ENCODE results near the gene DDO.
"Not testable (repeated sequence)": the region's sequence is repeated elsewhere in the genome, so short reads cannot be mapped to it uniquely, and the experiment has no call there.

Gene DDO

GRCh38 chr6:110367825-110368224 is 47.5 kb downstream of the DDO start:
- no peak for DNase-seq (ENCODE audit: low spot score)

- no peak for DNase-seq (ENCODE audit: low spot score)
Observed at GRCh38 chr6:110366975-110367374, 48.4 kb downstream of the DDO start.

DNA sequence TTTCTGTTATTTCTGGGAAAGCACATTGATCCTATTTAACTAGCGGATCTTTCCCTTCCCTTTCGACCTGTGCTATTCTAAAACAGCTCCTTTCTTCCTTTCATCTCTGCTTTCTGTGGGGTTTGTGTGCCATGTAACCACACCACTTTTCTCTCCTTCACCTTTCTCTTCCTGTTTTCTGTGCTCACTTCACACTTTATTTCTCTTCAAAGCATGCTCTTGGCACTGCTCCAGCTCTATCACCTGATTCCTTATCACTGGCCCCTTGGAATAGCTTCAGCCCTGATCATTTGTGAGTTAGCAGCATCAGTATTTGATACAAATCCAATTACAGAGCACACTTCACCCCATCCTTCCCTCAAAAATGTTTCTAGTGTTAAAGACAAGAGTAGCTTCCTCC is 49.1 kb downstream of the DDO start:
- no peak for DNase-seq (ENCODE audit: low spot score)

DNA sequence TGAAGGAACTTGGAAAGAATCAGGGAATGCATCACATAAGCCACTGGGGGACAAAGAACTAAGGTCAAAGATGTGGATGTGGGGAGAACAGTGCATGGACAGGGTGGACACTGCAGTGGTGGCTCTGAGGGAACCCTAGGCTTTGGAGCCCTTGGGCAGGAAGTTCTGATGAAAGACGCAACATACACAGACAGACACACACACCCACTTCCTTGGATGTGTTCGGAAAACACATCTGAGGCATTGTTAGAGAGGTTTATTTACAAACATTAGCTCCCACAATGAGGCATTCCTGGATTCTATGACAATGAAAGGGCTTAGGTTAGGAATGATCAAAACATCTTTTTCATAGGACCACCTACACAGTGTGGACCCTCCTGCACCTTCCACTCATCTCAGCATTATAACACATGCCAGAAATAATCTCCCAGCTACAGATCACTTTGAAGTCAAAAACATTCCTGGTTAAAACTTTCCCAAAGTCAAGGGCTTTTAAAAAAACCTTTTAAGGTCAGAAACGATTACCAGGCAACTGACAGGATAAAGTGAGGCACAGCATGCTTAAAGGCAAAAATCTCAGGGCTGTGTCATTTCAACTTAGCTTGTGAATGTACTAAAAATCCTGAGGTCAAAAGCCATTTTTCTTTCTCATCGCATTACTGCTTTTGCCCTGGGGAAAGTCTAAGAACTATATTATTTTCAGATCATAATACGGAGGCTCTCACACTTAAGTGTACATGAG is 50.8 kb downstream of the DDO start:
- no peak for DNase-seq (ENCODE audit: low spot score)

DNA sequence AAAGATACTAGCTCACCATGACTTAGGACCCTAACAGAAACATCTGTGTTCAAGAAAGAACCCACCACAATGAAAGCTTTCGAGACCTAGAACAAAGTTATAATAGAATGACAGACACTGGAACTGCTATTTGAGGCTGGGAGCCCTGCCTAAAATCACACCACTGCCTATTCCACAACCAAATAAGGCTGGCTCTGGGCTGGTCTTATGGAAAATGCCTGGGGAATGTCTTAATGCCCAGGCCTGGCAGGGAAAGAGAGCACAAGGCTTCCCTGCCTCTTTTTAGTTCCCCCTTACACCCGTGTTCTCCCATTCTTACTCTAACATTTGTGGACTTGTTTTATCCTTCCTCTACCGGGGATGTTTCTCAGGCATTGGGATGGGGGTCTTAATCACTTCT is 51.6 kb downstream of the DDO start:
- DNase-seq (ENCODE audit: low spot score): no peak

DNA sequence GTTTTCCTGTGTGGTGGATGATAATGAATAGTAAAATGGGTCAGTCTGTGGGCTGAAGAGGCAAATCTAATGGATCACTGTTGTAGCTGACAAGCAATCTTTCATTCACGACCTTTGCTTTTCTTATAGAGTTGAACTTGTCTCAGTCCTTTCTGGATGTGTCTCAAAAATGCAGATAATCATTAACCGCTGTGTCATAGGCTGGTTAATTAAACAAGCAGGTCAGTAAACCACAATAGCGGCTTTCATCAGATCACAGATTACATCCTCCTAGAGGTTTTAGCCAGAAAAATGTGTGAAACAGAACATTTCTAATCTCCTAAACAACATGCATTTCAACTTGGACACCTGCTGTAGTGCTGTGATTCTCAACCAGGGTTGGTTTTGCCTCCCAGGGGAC is 54.7 kb downstream of the DDO start:
- no peak for DNase-seq (ENCODE audit: low spot score)

DNA sequence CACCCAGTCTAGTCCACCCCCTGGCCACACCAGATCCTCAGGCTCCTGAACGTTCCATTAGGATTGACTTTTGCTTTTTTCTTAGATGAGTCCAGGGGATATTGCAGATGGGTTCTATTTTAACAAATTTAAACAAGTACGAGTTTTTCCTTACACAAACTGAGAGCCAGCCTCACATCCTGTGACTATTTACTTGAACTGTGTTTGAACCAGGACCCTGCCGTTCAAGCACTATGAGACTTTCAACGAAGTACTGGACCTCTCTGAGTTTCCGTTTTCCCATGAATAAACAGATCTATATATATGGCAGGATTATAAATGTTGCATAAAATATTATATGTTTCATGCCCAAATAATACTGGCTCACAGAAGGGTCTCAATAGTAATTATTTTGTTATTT is 55.8 kb downstream of the DDO start:
- DNase-seq (ENCODE audit: low spot score): no peak

GRCh38 chr6:110358553-110359160 is 56.7 kb downstream of the DDO start:
- no peak for DNase-seq (ENCODE audit: low spot score)

GRCh38 chr6:110357664-110358552 is 57.5 kb downstream of the DDO start, which contains the start of gene METTL24:
TSS of gene METTL24 (minus strand) at chr6:110358349. CDS start at chr6:110358272, 77 bp downstream.
- peak; percentile 67 for DNase-seq (ENCODE audit: low spot score)

- no peak for DNase-seq (ENCODE audit: low spot score)
Observed at GRCh38 chr6:110357298-110357663, 58.1 kb downstream of the DDO start.

- no peak for DNase-seq (ENCODE audit: low spot score)
Observed at GRCh38 chr6:110356778-110357177, 58.6 kb downstream of the DDO start.

DNA sequence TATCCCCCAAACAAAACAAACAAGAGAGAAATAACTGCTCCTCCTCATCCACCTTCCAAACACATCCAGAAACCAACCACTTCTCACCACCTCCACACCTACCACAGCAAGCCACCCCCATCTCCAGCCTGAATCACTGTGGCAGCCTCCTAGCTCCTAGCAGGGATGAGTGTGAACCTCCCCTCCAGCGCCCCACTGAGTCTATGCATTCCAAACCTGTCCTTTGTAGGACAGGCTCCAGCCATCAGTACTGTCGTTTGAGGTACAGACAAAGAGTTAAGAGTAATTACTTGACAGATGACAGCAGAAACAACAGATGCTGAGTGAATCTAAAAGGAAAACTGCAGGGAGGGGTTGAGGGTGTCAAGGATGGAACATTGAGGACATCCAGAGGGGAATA is 59.6 kb downstream of the DDO start:
- no peak for DNase-seq (ENCODE audit: low spot score)

DNA sequence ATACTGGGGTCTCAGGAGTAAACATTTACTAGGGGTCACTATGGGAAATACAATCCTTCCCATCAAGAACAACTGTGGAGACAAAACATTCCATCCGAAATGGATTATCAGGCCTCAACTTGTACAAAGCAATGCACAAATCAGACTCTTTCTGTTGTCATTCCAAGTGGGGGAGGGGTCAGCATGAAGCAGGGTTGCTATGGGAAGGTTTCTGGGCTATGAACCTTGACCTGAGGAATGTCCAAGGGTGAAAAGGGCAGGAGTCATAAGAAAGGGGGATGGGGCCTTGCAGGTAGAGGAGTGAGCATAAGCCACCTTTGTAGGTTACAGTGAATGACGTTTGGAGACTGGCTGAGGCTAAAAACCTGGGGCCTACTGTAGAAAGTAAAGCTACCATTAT is 60.4 kb downstream of the DDO start:
- no peak for DNase-seq (ENCODE audit: low spot score)

DNA sequence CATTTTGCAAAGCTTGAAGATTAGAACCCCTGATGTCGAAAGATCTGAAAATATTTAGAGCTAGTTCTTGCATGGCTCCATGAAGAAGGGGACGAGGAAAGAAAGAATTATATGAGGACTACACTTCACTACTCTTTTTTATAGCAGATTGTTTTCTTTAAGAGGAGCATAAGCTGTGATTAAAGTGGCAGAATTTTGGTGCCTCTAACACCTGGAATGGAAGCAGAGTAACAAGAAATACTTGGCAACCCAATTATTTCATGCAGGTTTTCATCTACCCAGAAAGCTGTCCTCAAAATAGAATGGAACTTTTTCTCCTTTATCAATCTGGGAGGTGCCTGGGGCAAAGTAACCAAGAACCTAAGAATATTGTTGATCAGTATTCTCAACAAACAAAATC is 61.2 kb downstream of the DDO start:
- DNase-seq (ENCODE audit: low spot score): no peak

GRCh38 chr6:110353457-110354001 is 61.8 kb downstream of the DDO start:
- no peak for DNase-seq (ENCODE audit: low spot score)

- no peak for DNase-seq (ENCODE audit: low spot score)
Observed at GRCh38 chr6:110352563-110353262, 62.7 kb downstream of the DDO start.

DNA sequence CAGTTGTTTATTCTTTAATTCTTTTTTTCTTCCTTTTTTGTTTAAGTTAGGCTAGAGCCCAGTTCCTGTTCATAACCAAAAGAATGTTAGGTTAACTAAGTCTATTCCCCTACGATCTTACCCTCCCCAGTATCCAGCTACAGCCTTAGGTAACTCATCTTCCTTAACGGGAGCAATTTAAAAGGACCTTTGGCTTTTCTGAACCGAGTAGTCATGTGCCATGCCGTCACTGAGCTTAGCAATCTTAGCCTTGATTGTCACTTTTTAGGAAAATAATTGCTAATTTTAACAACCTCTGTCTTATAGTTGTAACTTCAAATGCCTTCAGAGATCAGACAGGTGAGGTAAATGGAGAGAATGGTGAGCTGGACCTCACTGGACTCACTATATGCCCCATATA is 63.4 kb downstream of the DDO start:
- no peak for DNase-seq (ENCODE audit: low spot score)

DNA sequence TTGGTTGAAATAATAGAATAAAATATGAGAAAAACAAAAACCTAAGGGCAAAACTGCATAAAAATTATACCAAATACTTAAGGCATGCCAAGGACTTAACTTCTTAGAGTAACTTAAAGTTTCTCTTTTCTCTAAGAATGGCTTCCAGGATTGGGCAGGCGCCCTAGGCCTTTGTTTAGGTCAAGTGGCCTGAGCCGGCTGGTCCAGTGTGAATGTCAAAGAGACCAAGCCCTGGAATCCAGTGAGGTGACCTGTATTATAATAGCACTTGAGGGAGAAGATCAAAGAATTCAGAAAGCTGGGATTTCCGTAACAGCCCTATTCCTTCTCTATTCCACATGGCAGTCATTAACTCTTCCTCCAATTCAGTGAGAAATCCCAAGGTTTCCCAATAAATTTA is 63.8 kb downstream of the DDO start:
- no peak for DNase-seq (ENCODE audit: low spot score)

DNA sequence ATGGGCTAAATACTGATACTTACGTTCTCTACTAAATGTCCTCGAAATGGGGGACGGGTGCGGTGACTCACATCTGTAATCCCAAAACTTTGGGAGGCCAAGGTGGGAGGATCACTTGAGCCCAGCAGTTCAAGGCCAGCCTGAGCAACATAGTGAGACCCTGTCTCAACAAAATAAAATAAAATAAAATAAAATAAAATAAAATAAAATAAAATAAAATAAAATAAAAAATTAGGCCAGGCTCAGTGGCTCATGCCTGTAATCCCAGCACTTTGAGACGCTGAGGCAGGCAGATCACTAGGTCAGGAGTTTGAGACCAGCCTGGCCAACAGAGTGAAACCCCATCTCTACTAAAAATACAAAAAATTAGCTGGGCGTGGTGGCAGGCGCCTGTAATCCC is 64.8 kb downstream of the DDO start:
- DNase-seq (ENCODE audit: low spot score): not testable (repeated sequence)

GRCh38 chr6:110348961-110349690 is 66.2 kb downstream of the DDO start:
- DNase-seq (ENCODE audit: low spot score): no peak

DNA sequence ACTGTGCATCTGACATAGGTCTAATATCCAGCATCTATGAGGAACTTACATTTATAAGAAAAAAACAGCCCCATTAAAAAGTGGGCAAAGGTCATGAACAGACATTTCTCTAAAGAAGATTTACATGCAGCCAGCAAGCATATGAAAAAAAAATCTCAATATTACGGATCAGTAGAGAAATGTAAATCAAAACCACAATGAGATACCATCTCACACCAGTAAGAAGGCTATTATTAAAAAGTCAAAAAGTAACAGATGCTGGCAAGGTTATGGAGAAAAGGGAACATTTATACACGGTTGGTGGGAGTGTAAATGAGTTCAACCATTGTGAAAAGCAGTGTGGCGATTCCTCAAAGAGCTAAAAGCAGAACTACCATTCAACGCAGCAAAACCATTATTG is 70.3 kb downstream of the DDO start:
- no peak for DNase-seq (ENCODE audit: low spot score)

Data from iPS-NIHi11 (cell line).